Fibroblast of lung (primary cell): Measurements from ENCODE around the gene DVL1.

Experiments
- EZH2 ChIP-seq: IDR thresholded peaks from 2 replicates; pipeline ENCODE4 v1.5.1; 2012; ENCODE audit warnings: low read length, control low read depth, mild to moderate bottlenecking; ENCODE audit errors: missing control alignments
- TF ChIP-seq, protein P1 (sequence below), 2 donors: IDR thresholded peaks in 1 of 2; conservative IDR thresholded peaks in 1 of 2; 1 replicate in 1 of 2; 2 replicates in 1 of 2; pipeline ENCODE4 v1.5.1; 2011 to 2012; ENCODE audit warnings: low read length in 2 of 2, control low read depth in 1 of 2, inconsistent platforms in 1 of 2, low read depth in 1 of 2, mild to moderate bottlenecking in 1 of 2

DNA sequence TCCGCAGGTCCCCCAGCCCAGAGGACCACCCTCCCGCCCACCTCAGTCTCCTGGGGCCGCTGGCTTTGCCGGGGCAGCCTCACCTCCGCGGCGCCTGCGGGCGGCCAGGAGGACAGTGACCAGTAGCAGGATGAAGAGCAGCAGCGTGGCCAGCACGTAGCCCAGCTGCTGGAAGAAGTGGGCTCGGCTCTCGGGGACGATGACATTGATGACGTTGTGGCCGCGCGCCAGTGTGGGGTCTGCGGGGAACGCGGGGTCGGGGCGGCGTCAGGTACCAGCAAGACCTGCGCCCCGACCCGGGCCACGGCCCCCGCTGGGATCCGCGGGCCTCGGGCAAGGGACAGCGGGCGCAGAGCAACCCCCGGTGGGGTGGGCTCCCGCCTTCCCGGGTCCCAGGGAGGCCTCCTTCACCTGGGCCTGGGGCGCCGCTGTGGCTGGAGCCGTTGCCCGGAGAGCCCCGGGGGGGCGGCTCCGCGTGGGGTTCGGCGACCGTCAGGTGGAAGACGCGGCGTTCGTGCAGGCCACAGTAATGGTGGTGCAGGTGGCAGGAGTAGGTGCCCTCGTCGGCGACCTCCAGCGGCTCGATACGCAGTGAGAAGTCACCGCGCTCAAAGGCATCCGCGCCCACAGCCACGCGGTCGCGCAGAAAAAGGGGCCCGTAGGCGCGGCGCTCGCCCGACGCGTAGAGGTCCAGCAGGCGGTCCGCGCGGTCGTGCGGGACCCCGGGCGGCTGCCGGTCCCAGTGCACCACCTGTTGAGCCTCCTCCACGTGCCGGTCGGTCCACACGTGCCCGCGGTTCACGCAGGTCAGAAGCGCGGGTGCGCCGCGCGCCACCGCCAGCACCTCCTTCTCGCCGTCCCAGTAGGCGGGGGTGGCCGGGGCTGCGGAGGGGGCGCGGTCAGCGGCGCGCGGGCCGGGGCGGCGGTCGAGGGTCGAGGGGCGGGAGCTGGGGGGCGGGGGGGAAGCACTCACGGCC is 5.3 kb upstream of the DVL1 start:
- TF ChIP-seq, protein P1, sequence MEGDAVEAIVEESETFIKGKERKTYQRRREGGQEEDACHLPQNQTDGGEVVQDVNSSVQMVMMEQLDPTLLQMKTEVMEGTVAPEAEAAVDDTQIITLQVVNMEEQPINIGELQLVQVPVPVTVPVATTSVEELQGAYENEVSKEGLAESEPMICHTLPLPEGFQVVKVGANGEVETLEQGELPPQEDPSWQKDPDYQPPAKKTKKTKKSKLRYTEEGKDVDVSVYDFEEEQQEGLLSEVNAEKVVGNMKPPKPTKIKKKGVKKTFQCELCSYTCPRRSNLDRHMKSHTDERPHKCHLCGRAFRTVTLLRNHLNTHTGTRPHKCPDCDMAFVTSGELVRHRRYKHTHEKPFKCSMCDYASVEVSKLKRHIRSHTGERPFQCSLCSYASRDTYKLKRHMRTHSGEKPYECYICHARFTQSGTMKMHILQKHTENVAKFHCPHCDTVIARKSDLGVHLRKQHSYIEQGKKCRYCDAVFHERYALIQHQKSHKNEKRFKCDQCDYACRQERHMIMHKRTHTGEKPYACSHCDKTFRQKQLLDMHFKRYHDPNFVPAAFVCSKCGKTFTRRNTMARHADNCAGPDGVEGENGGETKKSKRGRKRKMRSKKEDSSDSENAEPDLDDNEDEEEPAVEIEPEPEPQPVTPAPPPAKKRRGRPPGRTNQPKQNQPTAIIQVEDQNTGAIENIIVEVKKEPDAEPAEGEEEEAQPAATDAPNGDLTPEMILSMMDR (conservative IDR thresholded peaks at IDR 0.05 in 1 of 2, IDR thresholded peaks at IDR 0.05 in 1 of 2; ENCODE audit: low read depth in 1 of 2, low read length in 2 of 2): no peak
- TF ChIP-seq EZH2: no peak
